Mucosa of gallbladder (tissue), 1 donor: ENCODE data around the gene MROH7. TPM values are rescaled to one million over a fixed set of nuclear protein-coding genes. Genes with fewer than 3 reads are reported as not detected.

Experiments
- DNase-seq: peaks from one replicate; pipeline ENCODE4 v3.0.0-alpha.2; 2020; ENCODE audit warnings: low spot score
- total RNA-seq: library from RNA; stranded (reverse); gene quantifications from one replicate; pipeline ENCODE4 v1.2.1, GENCODE V29; 2021
- donor health status: DM: no; HTN: no; CAD: no.

MROH7 gene
- total RNA-seq, 1 donor from 2014 or later: 8.0 TPM

GRCh38 chr1:54651608-54652007, 10.0 kb downstream of the MROH7 start:
- DNase-seq: no peak

GRCh38 chr1:54652168-54652567, 10.6 kb downstream of the MROH7 start:
- DNase-seq: no peak

DNA sequence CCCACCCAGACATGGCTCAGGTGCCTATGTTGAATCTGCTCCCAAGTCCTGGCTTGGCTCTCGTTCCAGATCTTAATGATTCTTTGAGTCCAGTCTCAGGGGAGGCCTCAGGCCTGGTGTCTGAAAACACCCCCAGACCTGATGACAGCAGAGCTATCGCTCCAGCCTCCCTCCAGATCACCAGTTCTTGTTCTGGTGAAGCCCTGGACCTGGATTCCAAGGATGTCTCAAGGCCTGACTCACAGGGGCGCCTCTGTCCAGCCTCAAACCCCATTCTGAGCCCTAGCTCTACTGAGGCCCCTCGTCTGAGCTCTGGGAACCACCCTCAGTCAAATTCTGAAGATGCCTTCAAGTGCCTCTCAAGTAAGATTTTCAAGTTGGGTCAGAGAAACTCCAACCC, 11.4 kb downstream of the MROH7 start:
- DNase-seq: no peak

GRCh38 chr1:54658164-54658913, 16.8 kb downstream of the MROH7 start:
- no peak for DNase-seq

DNA sequence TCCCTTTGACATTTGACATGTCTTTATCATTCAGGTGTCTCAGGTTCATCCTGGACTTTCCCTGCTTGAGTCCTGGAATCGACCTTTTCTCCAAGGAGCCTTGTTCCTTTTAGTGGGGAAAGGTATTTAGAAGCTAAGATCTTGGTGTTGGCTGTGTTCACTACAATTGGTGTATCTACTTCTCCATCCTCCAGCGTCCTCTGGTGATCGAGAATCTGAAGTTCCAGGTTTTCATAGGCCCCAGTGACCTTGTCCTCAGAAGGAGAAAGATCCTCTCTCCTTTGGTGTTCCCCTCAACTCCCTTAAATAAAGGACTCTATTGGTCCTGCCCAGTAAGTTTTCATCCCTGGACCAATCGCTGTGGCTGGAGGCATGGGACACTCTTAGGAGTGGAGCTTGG, 22.1 kb downstream of the MROH7 start:
- no peak for DNase-seq

DNA sequence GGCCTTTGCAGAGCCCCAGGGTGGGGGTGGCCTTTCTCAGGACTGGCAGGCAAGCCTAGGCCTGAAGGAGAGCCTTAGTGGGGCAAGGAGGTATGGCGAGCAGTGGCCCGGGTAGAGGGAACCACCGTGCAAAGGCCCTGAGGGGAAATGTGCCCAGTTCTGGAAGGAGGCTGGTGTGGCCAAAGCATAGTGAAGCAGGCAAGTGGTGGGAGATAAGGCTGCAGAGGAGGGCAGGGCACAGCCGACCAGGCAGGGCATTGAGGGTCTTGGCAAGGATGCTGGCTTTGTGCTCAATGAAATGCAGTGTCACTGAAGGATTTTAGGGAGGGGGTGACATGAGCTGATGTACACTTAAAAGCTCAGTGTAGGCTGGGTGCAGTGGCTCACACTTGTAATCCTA, 22.8 kb downstream of the MROH7 start:
- no peak for DNase-seq

- DNase-seq: no peak
Observed at GRCh38 chr1:54665852-54666251, 24.3 kb downstream of the MROH7 start.

DNA sequence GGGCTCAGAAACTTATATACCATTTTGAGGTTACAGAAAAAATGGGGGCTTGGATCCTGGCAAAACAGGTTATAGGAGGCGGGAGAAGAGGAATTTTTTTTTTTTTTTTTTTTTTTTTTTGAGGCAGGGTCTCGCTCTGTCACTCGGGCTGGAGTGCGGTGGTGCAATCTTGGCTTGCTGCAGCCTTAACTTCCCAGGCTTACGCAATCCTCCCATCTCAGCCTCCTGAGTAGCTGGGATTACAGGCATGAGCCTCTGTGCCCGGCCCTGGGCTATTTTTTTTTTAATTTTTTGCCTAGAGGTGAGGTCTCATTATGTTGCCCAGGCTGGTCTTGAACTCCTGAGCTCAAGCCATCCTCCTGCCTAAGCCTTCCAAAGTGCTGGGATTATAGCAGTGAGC, 24.7 kb downstream of the MROH7 start:
- DNase-seq: no peak

- DNase-seq: no peak
Observed at GRCh38 chr1:54667797-54668196, 26.2 kb downstream of the MROH7 start.

DNA sequence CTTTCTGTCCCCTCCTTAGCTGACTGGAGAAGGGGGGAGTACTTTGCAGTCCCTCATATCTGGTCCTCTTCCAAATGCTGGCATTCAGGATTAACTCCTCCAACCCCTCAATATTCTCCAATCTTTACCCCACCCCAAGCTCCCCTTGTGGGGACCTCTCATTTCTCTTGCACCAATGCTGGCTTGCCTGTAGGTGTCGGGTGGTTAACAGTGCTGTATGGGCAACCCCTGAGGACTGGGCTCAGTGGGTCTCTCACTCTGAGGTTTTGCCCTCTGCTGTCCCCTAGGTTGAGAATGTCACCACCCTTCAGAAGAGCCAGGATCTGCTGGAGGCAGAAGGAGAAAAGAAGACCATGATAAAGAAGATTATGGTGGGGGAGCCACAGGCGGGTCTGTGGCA, 27.0 kb downstream of the MROH7 start:
- no peak for DNase-seq

GRCh38 chr1:54671985-54672608, 30.5 kb downstream of the MROH7 start:
- peak; percentile 35 for DNase-seq

GRCh38 chr1:54678776-54679643, 37.4 kb downstream of the MROH7 start:
- no peak for DNase-seq

DNA sequence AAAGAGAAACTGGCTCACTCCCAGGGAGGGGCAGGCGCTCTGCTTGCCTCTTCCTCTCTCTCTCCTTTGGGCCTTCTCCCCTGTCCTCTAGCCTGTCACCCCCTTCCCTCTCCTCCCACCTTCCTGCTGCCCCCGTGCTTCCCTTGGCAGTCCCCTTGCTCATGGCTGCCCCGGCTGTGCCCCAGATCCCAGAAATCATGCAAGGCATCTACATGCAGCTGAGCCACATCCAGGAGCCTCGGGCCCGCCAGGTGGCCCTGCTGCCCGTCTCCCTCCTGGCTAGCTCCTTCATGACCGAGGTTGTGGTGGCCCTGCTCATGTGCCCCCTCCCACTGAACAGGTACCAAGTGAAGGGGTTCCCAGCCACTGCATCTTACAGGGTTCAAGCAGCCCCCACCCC, 38.1 kb downstream of the MROH7 start:
- DNase-seq: no peak

DNA sequence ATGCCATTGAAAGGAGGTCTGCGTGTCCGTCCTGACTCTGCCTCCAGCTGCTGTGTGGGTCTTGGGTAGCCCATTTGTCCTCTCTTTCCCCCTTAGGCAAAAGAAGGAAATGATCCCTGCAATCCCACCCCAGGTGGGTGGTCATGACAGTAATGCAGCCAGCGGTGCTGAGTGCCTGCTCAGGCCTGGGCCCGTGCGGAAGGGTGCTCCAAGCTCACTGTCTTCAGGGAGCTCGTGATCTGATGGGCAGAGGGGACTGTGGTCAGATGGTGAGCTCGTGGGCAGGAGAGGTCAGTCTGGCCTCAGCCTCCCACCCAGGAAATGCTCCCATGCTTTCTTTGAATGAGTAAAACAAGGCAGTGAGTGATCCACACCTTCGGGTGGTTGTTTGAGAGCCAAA, 38.8 kb downstream of the MROH7 start:
- DNase-seq: no peak

- no peak for DNase-seq
Observed at GRCh38 chr1:54681358-54681757, 39.8 kb downstream of the MROH7 start.

- no peak for DNase-seq
Observed at GRCh38 chr1:54683453-54683852, 41.9 kb downstream of the MROH7 start.

DNA sequence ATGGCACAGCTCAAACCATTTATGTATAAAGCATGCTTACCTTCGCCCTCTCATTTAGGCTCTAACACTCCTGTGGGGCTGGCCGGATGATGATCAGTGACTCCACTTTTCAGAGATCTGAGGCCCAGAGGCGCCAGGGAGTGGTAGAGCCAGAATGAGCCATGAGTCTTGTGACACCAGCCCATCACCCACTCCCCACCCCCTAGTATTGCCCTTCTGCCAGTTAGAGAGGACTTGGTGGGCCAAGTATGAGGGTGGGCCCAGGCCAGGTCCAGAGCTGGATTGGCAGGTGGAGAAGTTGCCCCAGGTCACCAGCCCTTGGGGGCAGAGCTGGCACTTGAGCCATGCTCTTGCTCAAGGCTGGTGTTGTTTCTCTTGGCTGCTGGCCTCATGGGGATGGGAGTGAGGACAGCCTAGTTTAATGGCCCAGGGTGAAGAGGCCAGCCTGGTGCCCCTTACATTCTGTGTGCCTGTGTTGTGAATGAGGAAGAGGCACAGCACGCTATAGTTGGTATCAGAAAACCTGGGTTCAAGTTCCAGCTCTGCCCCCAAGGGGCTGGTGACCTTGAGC, 43.8 kb downstream of the MROH7 start:
- DNase-seq: no peak

- DNase-seq: no peak
Observed at GRCh38 chr1:54686155-54686554, 44.6 kb downstream of the MROH7 start.

DNA sequence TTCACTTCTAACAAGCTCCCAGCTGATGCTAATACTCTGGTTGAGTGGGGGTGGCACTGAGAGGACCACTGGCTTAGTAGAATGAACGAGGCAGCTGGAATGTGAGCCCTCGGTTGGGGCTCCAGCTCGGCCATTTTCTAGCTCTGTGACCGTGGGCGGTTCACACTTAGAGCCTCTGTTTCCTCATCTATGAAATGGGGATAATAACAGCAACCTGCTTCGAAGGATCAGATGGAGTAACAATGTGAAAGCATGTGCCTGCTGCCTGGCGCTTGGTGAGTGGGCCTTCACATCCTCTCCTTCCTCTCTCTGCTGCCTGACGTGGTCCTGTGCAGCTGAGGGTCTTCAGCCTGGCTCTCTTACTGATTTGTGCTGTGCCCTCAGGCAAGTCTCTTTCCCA, 53.2 kb downstream of the MROH7 start:
- no peak for DNase-seq

- no peak for DNase-seq
Observed at GRCh38 chr1:54695221-54695620, 53.6 kb downstream of the MROH7 start.

DNA sequence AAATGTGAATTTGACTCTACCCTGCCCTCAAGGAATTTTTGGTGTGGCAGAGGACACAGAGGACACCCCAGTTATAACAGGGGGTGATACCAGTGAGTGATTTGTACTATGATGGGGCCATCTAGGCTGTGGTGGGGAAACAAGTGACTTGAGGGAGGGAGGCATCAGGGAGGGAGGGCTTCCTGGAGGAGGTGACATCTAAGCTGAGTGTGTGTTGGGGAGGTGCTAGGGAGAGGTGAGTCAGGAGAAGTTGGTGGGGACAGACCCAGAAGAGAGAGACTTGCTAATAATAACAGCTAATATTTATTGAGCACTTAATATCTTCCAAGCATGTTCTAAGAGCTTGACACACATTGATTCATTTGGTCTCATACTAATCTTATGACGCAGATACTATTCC, 54.2 kb downstream of the MROH7 start:
- DNase-seq: no peak

DNA sequence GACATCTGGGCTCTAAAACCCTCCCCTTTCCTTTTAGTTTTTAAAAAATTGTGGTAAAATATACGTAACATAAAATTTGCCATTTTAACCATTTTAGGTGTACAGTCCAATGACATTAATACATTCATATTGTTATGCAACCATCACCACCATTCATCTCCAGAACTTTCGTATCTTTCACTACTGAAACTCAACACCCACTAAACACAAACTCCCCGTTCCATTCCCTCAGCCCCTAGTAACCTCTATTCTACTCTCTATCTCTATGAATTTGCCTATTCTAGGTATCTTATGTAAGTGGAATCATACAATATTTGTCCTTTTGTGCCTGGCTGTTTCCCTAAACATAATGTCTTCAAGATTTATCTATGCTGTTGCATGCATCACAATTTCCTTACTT, 54.7 kb downstream of the MROH7 start:
- no peak for DNase-seq
